Gastrocnemius medialis (tissue), 4 donors: ENCODE results near the gene GNA15.

Experiments
- CTCF ChIP-seq, 5 experiments: fragments of 450-650 bp in 3 of 5; fragments of 200-600 bp in 2 of 5; sonication (generic) in 2 of 5; IDR thresholded peaks in 4 of 5; conservative IDR thresholded peaks in 1 of 5; 1 replicate in 4 of 5; 2 replicates in 1 of 5; pipeline ENCODE4 v1.5.1; 2016 to 2019; ENCODE audit warnings: antibody characterized with exemption in 5 of 5, mild to moderate bottlenecking in 3 of 5, moderate library complexity in 3 of 5
- POLR2A ChIP-seq, 2 donors: fragments of 450-650 bp; IDR thresholded peaks; one replicate each; pipeline ENCODE4 v1.6.1; 2017; ENCODE audit warnings: antibody characterized with exemption in 2 of 2, mild to moderate bottlenecking in 2 of 2, moderate library complexity in 2 of 2

GRCh38 chr19:3087769-3088168 is 48.1 kb upstream of the GNA15 start:
- no peak for TF ChIP-seq CTCF (IDR thresholded peaks at IDR 0.05 in 4 of 5, conservative IDR thresholded peaks at IDR 0.05 in 1 of 5)
- no peak for TF ChIP-seq POLR2A (IDR thresholded peaks at IDR 0.05)
